Measurements from ENCODE around the gene NOD1.

- TF ChIP-seq POLR2AphosphoS5 (IDR thresholded peaks at IDR 0.05; ENCODE audit: low read depth), result no peak
- TF ChIP-seq CTCF (IDR thresholded peaks at IDR 0.05; ENCODE audit: insufficient read depth, low read length), result no peak
- no peak for TF ChIP-seq GABPA (IDR thresholded peaks at IDR 0.05; ENCODE audit: low read depth)
Measured at GRCh38 chr7:30428246-30429155, 50.1 kb downstream of the NOD1 start.
